ENCODE results near the gene ABCA8.
"Not testable (repeated sequence)": the region's sequence is repeated elsewhere in the genome, so short reads cannot be mapped to it uniquely, and the experiment has no call there.

ABCA8 gene

DNA sequence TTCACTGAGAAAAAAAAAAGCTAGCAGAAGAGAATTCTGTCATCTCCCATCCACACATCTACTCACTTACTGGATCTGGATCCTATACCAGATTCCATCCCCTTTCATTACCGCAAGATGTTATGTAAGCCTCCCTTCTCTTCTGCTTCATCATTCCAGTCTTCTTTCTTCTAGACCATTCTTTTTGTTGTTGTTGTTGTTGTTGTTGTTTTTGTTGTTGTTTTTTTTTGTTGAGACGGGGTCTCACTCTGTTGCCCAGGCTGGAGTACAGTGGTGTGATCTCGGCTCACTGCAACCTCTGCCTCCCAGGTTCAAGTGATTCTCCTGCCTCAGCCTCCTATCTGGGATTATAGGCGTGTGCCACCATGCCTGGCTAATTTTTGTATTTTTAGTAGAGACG, 131.0 kb downstream of the ABCA8 start:
- not testable (repeated sequence) for DNase-seq

DNA sequence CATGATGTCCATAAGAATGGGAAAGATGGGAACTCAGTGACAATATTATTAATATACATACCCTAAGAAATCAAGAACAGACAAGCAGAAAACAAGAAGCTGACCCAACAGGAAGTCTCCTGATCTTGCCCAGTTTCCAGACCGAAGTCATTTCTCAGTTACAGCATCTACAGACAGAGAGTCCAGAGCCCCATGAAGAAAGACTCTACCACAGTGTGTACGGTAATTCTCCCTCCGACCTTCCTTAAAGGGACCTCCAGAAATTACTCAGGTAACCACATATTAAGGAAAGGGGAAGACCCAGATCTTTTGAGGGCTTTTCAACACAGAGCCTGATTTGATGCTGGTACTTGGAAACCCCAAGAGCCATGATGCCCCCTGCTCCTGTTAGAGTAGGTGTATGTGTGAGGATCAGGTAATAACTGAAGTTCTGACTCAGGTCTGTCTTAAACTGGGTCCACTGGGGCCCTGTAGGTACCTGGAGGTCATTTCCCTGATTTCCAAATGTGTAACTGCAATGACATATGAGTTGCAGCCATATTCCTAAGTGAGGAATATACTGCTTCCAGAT, 132.4 kb downstream of the ABCA8 start:
- no peak for DNase-seq

DNA sequence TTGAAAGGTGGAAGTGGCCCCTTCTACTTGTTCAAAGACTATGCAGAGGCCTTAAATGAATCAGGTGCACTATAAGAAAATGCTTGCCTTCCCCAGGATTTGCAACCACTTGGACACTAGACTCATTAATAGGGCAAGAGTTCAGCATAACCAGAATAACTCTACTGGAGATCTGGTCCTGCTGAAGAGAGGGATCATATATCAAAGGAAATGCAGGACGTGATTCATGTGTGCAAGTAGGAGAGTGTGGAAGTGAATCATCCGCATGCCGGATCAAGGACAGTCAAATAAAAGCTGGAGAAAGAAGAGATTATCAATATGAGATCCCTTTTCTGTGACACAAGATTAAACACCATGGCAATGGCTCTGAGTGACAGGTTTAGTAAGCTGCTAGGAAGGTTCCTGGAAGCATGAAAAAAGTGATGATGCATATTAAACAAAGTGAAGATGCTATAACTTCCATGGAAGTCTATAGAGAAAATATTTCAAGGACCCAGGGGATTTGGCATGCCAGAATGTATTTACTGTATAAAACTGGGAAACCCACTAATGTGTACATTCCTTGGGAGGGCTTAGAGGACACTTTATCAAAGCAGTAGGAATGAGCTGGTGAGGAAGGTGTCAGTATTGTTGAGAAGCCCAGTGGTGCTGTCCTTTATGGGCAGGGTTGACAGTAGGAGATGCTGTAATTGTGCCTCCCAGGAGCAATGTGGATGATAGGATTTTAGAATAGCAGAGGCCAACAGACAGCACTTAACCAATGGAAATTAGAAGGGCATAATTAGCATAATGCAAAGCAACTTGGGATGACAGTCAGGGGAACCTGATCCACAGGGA, 133.1 kb downstream of the ABCA8 start:
- no peak for DNase-seq

DNA sequence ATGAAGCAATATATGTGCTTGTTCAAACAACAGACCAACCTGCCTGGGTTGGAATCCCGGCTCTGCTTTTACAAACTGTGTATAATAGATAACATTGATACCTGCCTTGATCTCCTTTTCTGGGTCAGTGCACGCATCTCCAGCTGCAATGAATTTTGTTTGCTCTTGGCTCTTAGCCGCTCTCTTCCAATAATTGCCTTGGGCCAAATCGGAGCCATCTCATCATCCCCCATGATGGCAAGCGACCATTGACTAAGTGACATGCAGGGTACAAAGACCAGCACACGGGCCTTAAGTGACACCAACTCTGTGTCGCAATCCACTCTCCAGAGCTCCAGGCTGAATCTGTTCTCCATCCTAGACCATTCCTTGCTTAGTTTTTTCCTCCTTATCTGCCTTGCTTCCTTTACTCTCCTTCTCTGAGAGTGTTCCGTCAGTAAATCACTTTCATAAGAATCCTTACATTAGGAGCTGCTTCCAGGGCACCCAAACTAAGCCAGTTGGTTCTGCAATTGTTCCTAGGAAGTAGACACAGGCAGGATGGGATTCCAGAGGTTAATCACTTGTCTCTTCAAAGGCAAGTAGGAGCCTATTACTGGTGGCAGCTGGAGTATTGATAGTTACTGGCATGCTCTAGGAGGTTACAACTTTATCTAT, 134.2 kb downstream of the ABCA8 start:
- DNase-seq, result no peak

GRCh38 chr17:68820476-68820824, 134.7 kb downstream of the ABCA8 start:
- DNase-seq, result no peak

DNA sequence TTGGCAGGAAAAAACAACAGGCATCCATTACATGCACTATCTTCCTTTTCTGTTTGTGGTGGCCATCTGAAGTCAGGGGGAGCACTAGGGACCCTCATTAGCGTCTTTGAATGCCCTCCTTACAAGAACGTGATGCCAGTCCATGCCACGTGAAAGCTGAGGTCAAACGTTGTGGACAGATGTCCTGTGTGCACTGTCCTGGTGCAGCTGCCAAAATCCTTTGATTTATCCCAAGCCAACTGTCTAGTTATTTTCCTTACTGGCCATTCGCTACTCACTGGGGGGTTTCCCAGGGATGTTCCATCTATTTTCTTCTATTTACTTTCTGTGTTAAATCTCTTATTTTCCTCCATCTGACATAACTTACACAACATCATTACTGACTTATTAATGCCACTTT, 135.7 kb downstream of the ABCA8 start:
- no peak for DNase-seq
